Vagina (tissue), 2 donors: Measurements from ENCODE around the gene AGAP3. TPM values are rescaled to one million over a fixed set of nuclear protein-coding genes. Genes with fewer than 3 reads are reported as not detected.
"Not testable (repeated sequence)": the region's sequence is repeated elsewhere in the genome, so short reads cannot be mapped to it uniquely, and the experiment has no call there.

Source experiments
- DNase-seq, 2 donors: peaks; one replicate each; pipeline ENCODE4 v3.0.0-alpha.2; 2017; ENCODE audit errors: extremely low spot score in 2 of 2
- H3K27ac ChIP-seq: fragments of 200-600 bp; sonication (generic); one replicate; pipeline ENCODE4 v1.5.1; 2019
- H3K27me3 ChIP-seq: fragments of 200-600 bp; sonication (generic); one replicate; pipeline ENCODE4 v1.5.1; 2019
- H3K36me3 ChIP-seq, 2 donors: fragments of 200-600 bp; sonication (generic); one replicate each; pipeline ENCODE4 v1.5.1; 2017 to 2019
- H3K4me1 ChIP-seq: fragments of 200-600 bp; sonication (generic); one replicate; pipeline ENCODE4 v1.5.1; 2019
- H3K4me3 ChIP-seq, 2 donors: fragments of 200-600 bp; sonication (generic); 1 replicate in 1 of 2; 2 replicates in 1 of 2; pipeline ENCODE4 v1.5.1; 2016 to 2019
- H3K9me3 ChIP-seq: fragments of 200-600 bp; sonication (generic); one replicate; pipeline ENCODE4 v1.5.1; 2019
- CTCF ChIP-seq, 3 experiments: fragments of 450-650 bp in 2 of 3; fragments of 200-600 bp in 1 of 3; sonication (generic) in 1 of 3; IDR thresholded peaks; one replicate each; pipeline ENCODE4 v1.5.1; 2017 to 2019; ENCODE audit warnings: antibody characterized with exemption in 3 of 3, mild to moderate bottlenecking in 2 of 3, moderate library complexity in 2 of 3
- POLR2A ChIP-seq, 2 donors: fragments of 450-650 bp; IDR thresholded peaks; one replicate each; pipeline ENCODE4 v1.6.1; 2017; ENCODE audit warnings: antibody characterized with exemption in 2 of 2, mild to moderate bottlenecking in 2 of 2, moderate library complexity in 2 of 2
- POLR2AphosphoS5 ChIP-seq, 2 donors: sonication (generic); formaldehyde crosslinking; IDR thresholded peaks; one replicate each; pipeline ENCODE4 v1.9.0; 2017; ENCODE audit warnings: antibody characterized with exemption in 2 of 2, mild to moderate bottlenecking in 2 of 2, low read depth in 1 of 2; ENCODE audit not compliant: insufficient read depth in 1 of 2
- intact Hi-C: fragments of 100-400 bp; cut with DNase I; formaldehyde crosslinking; loops from one replicate; pipeline ENCODE4 v1.15.1; 2023
- total RNA-seq: library from RNA; depleted of rRNA; stranded (reverse); fragments of >200 nt; gene quantifications from one replicate; pipeline ENCODE4 v1.2.3, GENCODE V29; 2016

The AGAP3 gene
- 98.2 TPM for total RNA-seq

- Histone ChIP-seq H3K4me3 (peak within 1 kb of the TSS; percentile 80 to 82), H3K27ac (peak within 1 kb of the TSS; percentile 97), H3K36me3 (no peaks in the 10 kb centered on the region), H3K9me3 (no peaks in the 10 kb centered on the region), H3K4me1 (peaks cover 70% of the 10 kb centered on the region), H3K27me3 (no peaks in the 10 kb centered on the region)
- TF ChIP-seq POLR2AphosphoS5 (IDR thresholded peaks at IDR 0.05; ENCODE audit: insufficient read depth in 1 of 2, low read depth in 1 of 2), result peak in 1 of 2 donors; percentile 94
- TF ChIP-seq POLR2A (IDR thresholded peaks at IDR 0.05), result peak in 1 of 2 donors; percentile 60
- TF ChIP-seq CTCF (IDR thresholded peaks at IDR 0.05), result no peak
- intact Hi-C loops, result loop anchor here (2.0 kb wide), 1 partner anchor 27 kb away; the partner anchor contains the start of gene SLC4A2
- no peak for DNase-seq
Observed at GRCh38 chr7:151085691-151086620, at the start of gene AGAP3. TSS of gene AGAP3 (plus strand) at chr7:151086475. CDS start at chr7:151086742, 267 bp downstream.

DNA sequence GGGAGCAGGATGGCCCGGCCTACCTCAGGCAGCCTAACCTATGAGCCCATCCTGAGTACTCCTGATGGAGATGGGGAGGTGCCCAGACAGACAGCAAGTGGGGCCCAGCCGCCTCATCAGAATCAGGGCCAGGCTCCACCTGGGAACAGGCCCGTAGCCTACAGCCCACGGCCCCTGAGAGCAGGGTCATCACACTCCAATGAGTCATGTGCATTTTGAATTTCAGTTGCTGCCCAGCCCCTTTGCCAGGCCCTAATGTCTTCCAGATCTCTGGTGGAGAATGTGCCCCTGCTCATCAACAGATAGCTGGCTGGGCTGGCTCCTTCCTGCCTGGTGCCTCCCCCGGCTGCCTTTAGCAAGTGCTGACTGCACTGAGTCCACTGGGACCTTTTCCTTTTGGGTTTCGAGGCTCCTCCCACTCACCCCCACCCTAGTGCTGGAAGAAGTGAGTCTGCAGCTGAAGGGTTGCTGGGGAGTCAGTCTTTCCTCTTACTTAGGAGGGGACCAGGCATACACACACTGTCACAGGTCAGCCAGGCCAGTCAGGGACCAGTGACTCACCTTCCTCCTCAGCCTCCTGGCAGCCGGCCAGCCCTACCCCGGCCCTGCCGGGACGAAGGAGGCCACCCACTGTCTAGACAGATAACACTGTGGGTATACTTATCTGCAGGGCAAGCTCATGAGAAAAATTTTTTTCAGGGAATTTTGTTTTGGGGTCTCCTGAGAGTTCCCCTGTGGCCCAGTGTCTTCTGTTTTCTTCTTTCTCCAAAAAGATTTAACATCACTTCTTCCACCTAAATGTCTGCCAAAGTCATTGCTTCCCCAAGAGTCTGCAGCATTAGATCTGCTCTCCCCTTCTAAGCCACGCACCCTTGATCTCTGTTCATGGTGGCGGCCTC lies 47.1 kb upstream of the AGAP3 start:
- peaks cover 0 to 31% of the 10 kb centered on the region in 2 donors for H3K36me3 ChIP-seq
- intact Hi-C loops, result no loop called here
- no peaks in the 10 kb centered on the region for H3K27me3 ChIP-seq
- no peak for DNase-seq
- TF ChIP-seq POLR2AphosphoS5 (IDR thresholded peaks at IDR 0.05; ENCODE audit: insufficient read depth in 1 of 2, low read depth in 1 of 2), result peak in 1 of 2 donors; percentile 81
- TF ChIP-seq POLR2A (IDR thresholded peaks at IDR 0.05), result no peak
- peak overlapping the region; percentile 73 for H3K27ac ChIP-seq
- no peaks in the 10 kb centered on the region for H3K9me3 ChIP-seq
- no peak overlapping the region for H3K4me3 ChIP-seq
- H3K4me1 ChIP-seq, result peaks cover 21% of the 10 kb centered on the region

- DNase-seq, result no peak
- H3K4me1 ChIP-seq, result peaks cover 21% of the 10 kb centered on the region
- no peaks in the 10 kb centered on the region for H3K9me3 ChIP-seq
- TF ChIP-seq POLR2A (IDR thresholded peaks at IDR 0.05) (no peak), POLR2AphosphoS5 (IDR thresholded peaks at IDR 0.05; ENCODE audit: insufficient read depth in 1 of 2, low read depth in 1 of 2) (no peak), CTCF (IDR thresholded peaks at IDR 0.05) (no peak)
- no peak overlapping the region for H3K4me3 ChIP-seq
- H3K27me3 ChIP-seq, result no peaks in the 10 kb centered on the region
- H3K36me3 ChIP-seq, result peaks cover 0 to 23% of the 10 kb centered on the region in 2 donors
- intact Hi-C loops, result no loop called here
- peak overlapping the region; percentile 73 for H3K27ac ChIP-seq
Observed at GRCh38 chr7:151039850-151040548, 46.3 kb upstream of the AGAP3 start.

DNA sequence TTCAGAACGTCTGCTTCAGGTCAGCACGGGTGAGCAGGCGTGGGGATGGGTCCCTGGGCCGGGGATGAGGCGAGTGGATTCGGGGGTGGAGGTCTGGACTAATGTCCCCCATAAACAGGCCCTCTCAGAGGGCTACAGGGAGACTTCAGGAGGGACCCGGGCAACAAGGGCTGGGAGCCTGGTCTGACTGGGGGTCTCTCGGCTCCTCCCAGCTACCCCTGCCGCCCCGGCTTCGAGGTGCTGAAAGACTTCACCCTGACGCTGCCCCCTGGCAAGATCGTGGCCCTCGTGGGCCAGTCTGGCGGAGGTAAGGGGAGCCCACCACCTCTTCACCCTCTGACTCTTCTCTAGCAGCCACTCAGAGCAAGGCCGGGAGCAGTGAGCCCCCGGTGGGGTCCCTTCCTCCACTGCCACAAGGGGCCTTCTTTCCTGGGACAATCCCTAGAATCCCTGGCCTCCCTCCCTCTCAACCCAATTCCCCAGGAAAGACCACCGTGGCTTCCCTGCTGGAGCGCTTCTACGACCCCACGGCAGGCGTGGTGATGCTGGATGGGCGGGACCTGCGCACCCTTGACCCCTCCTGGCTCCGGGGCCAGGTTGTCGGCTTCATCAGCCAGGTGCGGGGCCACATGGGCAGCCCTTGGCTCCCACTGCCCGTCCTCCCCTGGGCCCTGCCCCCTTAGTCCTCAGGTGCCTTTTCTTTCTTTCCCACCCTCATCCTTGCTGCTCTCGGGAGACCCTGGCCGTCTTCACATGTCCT lies 45.5 kb upstream of the AGAP3 start:
- TF ChIP-seq POLR2A (IDR thresholded peaks at IDR 0.05), result no peak
- no peak for TF ChIP-seq POLR2AphosphoS5 (IDR thresholded peaks at IDR 0.05; ENCODE audit: insufficient read depth in 1 of 2, low read depth in 1 of 2)
- TF ChIP-seq CTCF (IDR thresholded peaks at IDR 0.05), result no peak
- Histone ChIP-seq H3K27me3 (no peaks in the 10 kb centered on the region), H3K36me3 (peaks cover 0 to 15% of the 10 kb centered on the region in 2 donors), H3K27ac (no peak overlapping the region), H3K4me3 (no peak overlapping the region), H3K9me3 (no peaks in the 10 kb centered on the region), H3K4me1 (peaks cover 21% of the 10 kb centered on the region)
- no peak for DNase-seq
- intact Hi-C loops, result no loop called here

- H3K27ac ChIP-seq, H3K36me3 ChIP-seq, intact Hi-C loops, H3K4me3 ChIP-seq, DNase-seq, H3K27me3 ChIP-seq, H3K9me3 ChIP-seq: not testable (repeated sequence)
- peaks cover 34% of the 10 kb centered on the region for H3K4me1 ChIP-seq
Observed at GRCh38 chr7:151043449-151043848, 42.8 kb upstream of the AGAP3 start.
